ENCODE measurements around the gene APIP. TPM values are rescaled to one million over a fixed set of nuclear protein-coding genes. Genes with fewer than 3 reads are reported as not detected.

Gene APIP
- total RNA-seq, 4 donors from 2014 or later, result 28.8 to 54.9 (median 33.6) TPM

GRCh38 chr11:34929794-34930763 is 13.9 kb upstream of the APIP start:
- Histone ChIP-seq H3K9me3 (no peaks in the 10 kb centered on the region), H3K4me3 (no peak overlapping the region), H3K36me3 (peaks cover 3 to 27% of the 10 kb centered on the region in 2 donors), H3K27ac (no peak overlapping the region), H3K4me1 (peaks cover 3 to 50% (median 20%) of the 10 kb centered on the region in 3 donors), H3K27me3 (no peaks in the 10 kb centered on the region)
- ATAC-seq, result no peak
- TF ChIP-seq POLR2A (IDR thresholded peaks at IDR 0.05), result no peak
- no peak for TF ChIP-seq POLR2AphosphoS5 (IDR thresholded peaks at IDR 0.05)
- TF ChIP-seq, protein P1, sequence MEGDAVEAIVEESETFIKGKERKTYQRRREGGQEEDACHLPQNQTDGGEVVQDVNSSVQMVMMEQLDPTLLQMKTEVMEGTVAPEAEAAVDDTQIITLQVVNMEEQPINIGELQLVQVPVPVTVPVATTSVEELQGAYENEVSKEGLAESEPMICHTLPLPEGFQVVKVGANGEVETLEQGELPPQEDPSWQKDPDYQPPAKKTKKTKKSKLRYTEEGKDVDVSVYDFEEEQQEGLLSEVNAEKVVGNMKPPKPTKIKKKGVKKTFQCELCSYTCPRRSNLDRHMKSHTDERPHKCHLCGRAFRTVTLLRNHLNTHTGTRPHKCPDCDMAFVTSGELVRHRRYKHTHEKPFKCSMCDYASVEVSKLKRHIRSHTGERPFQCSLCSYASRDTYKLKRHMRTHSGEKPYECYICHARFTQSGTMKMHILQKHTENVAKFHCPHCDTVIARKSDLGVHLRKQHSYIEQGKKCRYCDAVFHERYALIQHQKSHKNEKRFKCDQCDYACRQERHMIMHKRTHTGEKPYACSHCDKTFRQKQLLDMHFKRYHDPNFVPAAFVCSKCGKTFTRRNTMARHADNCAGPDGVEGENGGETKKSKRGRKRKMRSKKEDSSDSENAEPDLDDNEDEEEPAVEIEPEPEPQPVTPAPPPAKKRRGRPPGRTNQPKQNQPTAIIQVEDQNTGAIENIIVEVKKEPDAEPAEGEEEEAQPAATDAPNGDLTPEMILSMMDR (IDR thresholded peaks at IDR 0.05), result no peak
- no peak for TF ChIP-seq EP300 (IDR thresholded peaks at IDR 0.05)
- 85 to 89% methylated on average over 11 of the region's 11 CpGs for WGBS, 2 donors (ENCODE audit: low coverage in 1 of 2)

GRCh38 chr11:34928960-34929680 is 12.9 kb upstream of the APIP start:
- H3K9me3 ChIP-seq, result no peaks in the 10 kb centered on the region
- H3K4me3 ChIP-seq, result no peak overlapping the region
- WGBS, 2 donors (ENCODE audit: low coverage in 1 of 2), result 74 to 100% methylated on average over 5 to 7 of the region's 7 CpGs
- no peak overlapping the region for H3K27ac ChIP-seq
- peaks cover 3 to 27% of the 10 kb centered on the region in 2 donors for H3K36me3 ChIP-seq
- peaks cover 3 to 60% (median 21%) of the 10 kb centered on the region in 3 donors for H3K4me1 ChIP-seq
- no peaks in the 10 kb centered on the region for H3K27me3 ChIP-seq
- TF ChIP-seq EP300 (IDR thresholded peaks at IDR 0.05) (no peak), POLR2A (IDR thresholded peaks at IDR 0.05) (no peak), POLR2AphosphoS5 (IDR thresholded peaks at IDR 0.05) (no peak)
- TF ChIP-seq, protein P1 (IDR thresholded peaks at IDR 0.05), result no peak
- no peak for ATAC-seq

- no peaks in the 10 kb centered on the region for H3K9me3 ChIP-seq
- H3K4me1 ChIP-seq, result peaks cover 3 to 67% (median 21%) of the 10 kb centered on the region in 3 donors
- H3K4me3 ChIP-seq, result no peak overlapping the region
- WGBS, 2 donors (ENCODE audit: low coverage in 1 of 2), result 62 to 64% methylated on average over 3 of the region's 3 CpGs
- ATAC-seq, result no peak
- peaks cover 3 to 20% of the 10 kb centered on the region in 2 donors for H3K36me3 ChIP-seq
- H3K27me3 ChIP-seq, result no peaks in the 10 kb centered on the region
- H3K27ac ChIP-seq, result no peak overlapping the region
- TF ChIP-seq POLR2AphosphoS5 (IDR thresholded peaks at IDR 0.05), result no peak
- TF ChIP-seq POLR2A (IDR thresholded peaks at IDR 0.05), result no peak
- no peak for TF ChIP-seq EP300 (IDR thresholded peaks at IDR 0.05)
- TF ChIP-seq, protein P1 (IDR thresholded peaks at IDR 0.05), result no peak
These were observed 12.2 kb upstream of the APIP start for GRCh38 chr11:34928268-34928959.

GRCh38 chr11:34926831-34927132 is 10.6 kb upstream of the APIP start:
- TF ChIP-seq POLR2AphosphoS5 (IDR thresholded peaks at IDR 0.05) (no peak), EP300 (IDR thresholded peaks at IDR 0.05) (no peak), POLR2A (IDR thresholded peaks at IDR 0.05) (no peak)
- TF ChIP-seq, protein P1 (IDR thresholded peaks at IDR 0.05), result no peak
- Histone ChIP-seq H3K4me3 (no peak overlapping the region), H3K9me3 (no peaks in the 10 kb centered on the region), H3K4me1 (peaks cover 3 to 78% (median 21%) of the 10 kb centered on the region in 3 donors), H3K27ac (no peak overlapping the region), H3K36me3 (peaks cover 0 to 4% of the 10 kb centered on the region in 2 donors), H3K27me3 (no peaks in the 10 kb centered on the region)
- ATAC-seq, result no peak
